Lung microvascular endothelial cell (primary cell): ENCODE measurements around the gene ELAPOR1. TPM values are rescaled to one million over a fixed set of nuclear protein-coding genes. Genes with fewer than 3 reads are reported as not detected.

Experiments
- DNase-seq, 2 donors: peaks; one replicate each; pipeline versions ENCODE4 v3.0.0 to v3.0.0-alpha.2; 2010; ENCODE audit warnings: low read depth in 2 of 2
- total RNA-seq: library from RNA; depleted of rRNA; stranded (reverse); fragments of >200 nt; gene quantifications from 2 replicates; pipeline ENCODE4 v1.2.1, GENCODE V29; 2014

Gene ELAPOR1, protein sequence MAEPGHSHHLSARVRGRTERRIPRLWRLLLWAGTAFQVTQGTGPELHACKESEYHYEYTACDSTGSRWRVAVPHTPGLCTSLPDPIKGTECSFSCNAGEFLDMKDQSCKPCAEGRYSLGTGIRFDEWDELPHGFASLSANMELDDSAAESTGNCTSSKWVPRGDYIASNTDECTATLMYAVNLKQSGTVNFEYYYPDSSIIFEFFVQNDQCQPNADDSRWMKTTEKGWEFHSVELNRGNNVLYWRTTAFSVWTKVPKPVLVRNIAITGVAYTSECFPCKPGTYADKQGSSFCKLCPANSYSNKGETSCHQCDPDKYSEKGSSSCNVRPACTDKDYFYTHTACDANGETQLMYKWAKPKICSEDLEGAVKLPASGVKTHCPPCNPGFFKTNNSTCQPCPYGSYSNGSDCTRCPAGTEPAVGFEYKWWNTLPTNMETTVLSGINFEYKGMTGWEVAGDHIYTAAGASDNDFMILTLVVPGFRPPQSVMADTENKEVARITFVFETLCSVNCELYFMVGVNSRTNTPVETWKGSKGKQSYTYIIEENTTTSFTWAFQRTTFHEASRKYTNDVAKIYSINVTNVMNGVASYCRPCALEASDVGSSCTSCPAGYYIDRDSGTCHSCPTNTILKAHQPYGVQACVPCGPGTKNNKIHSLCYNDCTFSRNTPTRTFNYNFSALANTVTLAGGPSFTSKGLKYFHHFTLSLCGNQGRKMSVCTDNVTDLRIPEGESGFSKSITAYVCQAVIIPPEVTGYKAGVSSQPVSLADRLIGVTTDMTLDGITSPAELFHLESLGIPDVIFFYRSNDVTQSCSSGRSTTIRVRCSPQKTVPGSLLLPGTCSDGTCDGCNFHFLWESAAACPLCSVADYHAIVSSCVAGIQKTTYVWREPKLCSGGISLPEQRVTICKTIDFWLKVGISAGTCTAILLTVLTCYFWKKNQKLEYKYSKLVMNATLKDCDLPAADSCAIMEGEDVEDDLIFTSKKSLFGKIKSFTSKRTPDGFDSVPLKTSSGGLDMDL
- under 0.01 and 0.22 TPM in 2 replicates for total RNA-seq

- DNase-seq = peak; percentile 3 to 7
These were observed at the start of gene ELAPOR1 for GRCh38 chr1:109113590-109114341. TSS of gene ELAPOR1 (plus strand) at chr1:109114115. CDS start at chr1:109114184, 69 bp downstream.

DNA sequence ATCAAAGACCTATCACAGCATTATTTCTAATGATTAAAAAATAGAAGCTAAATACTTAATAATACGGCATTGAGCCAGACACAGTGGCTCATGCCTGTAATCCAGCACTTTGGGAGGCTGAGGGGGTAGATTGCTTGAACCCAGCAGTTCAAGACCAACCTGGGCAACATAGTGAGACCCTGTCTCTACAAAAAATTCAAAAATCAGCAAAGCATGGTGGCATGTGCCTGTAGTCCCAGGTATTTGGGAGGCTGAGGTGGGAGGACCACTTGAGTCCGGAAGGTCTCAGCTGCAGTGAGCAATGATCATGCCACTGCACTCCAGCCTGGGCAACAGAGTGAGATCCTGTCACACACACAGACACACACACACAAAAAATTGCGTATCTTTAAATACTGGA, 48.8 kb upstream of the ELAPOR1 start:
- DNase-seq = no peak

- DNase-seq = no peak
These were observed 46.0 kb upstream of the ELAPOR1 start for GRCh38 chr1:109067883-109068282.

- no peak for DNase-seq
These were observed 44.6 kb upstream of the ELAPOR1 start for GRCh38 chr1:109069294-109069693.

- peak; percentile 97 to 98 for DNase-seq
These were observed 38.1 kb upstream of the ELAPOR1 start, which contains the start of gene TAF13 for GRCh38 chr1:109075531-109076490. TSS of gene TAF13 (minus strand) at chr1:109076003. CDS start at chr1:109075947, 56 bp downstream.

GRCh38 chr1:109078317-109078716, 35.6 kb upstream of the ELAPOR1 start:
- no peak for DNase-seq

GRCh38 chr1:109079240-109079622, 34.7 kb upstream of the ELAPOR1 start:
- no peak for DNase-seq

- DNase-seq = peak in 1 of 2 donors; percentile 39
These were observed 33.4 kb upstream of the ELAPOR1 start for GRCh38 chr1:109080441-109081082.

- DNase-seq = no peak
These were observed 30.4 kb upstream of the ELAPOR1 start for GRCh38 chr1:109083501-109083900.

GRCh38 chr1:109083923-109084322, 30.0 kb upstream of the ELAPOR1 start:
- DNase-seq = no peak

- peak in 1 of 2 donors; percentile 3 for DNase-seq
These were observed 29.1 kb upstream of the ELAPOR1 start for GRCh38 chr1:109084563-109085517.

GRCh38 chr1:109089242-109090015, 24.5 kb upstream of the ELAPOR1 start:
- DNase-seq = peak; percentile 16 to 61

DNA sequence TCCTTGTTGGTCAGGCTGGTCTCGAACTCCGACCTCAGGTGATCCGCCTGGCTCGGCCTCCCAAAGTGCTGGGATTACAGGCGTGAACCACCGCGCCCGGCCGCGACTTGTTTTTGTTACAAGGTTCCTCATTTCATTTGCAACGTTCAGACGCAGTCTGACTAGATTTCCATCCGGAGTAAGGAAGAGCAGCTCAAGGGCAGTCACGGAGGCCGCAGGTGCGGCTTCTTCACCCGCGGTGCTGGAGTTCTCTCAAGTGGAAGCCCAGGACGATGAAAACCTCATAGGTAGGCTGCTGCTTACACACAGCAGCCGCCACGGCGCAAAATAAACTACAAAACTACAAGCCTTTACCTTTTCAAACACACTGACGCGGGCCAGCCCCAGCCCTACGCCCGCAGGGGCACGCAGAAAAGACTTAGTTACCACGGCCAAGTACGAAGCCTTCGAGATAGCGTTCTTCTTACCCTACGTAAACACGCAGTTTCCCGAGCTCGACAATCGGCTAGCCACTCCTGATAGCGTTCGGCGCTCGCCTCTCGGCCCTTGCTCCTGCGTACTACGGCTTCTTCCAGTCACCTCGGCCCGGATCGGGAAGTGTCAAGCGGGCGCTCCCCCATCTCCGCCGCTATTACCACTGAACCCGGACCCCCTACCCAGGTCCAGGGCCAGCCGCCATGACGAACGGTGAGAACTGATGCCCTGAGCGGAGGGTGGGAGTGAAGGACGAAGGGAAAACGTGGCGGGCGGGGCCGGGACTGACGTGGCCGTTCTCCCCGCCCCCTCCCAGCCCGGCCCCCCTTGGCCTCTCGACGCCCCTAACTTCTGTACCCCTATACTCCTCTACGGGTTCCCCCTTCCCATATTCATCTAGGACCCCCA, 23.5 kb upstream of the ELAPOR1 start, which contains the start of gene TMEM167B:
TSS of gene TMEM167B (plus strand) at position 569 of the 882 bp plus-strand sequence. CDS start at position 678, 109 bp downstream.
- DNase-seq = peak; percentile 93 to 97

DNA sequence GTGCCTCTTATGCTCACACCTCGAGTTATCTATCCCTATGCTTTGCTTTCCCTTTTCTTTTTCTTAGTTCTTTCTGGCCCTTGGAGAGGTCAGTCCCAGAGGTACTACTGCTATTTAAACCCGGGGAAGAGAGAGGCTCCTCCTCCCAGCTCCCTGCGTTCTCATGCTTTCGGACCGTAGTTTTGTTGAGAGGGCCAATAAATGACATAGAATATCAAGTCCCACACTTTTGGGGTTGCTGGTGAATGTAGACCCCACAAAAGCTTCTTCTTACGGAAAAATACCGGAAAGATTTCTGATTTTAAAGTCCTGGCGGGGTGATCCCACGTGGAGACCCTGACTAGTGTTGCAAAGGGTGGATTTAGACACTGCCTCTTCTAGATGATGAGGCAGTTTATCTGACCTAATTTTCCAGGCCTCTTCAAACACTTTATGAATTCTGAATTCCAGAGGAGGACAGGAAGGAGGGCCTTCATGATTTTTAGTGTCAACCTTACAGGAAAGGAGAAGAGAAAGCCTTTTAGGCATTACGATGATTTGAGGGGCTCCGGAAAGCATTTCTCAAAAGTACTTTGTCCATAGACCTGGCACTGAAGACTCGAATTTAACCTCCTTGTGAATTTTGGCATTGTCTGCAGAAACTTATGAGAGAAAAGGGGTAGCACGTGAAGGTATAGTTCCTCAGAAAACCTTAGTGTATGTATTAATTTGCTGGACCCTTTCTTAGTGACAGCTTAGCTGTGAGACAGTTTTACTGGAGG, 22.7 kb upstream of the ELAPOR1 start:
- peak; percentile 52 to 56 for DNase-seq

DNA sequence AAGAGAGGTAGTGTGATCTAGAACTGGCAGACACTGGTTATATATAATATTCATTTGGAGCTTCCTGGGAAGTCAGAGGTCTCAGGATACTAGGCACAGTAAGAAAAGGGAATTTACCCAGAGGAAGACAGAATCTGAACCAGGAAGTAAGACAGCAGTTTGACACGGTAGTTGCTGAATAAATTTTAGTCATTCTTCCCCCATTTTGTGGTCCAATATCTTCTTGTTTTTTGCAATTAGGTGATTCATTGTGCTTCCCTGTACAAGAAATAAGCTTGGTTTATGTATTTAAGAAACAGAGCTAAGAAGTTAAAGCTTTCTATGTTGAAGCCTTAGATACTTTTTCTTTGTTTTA, 22.1 kb upstream of the ELAPOR1 start:
- DNase-seq = peak in 1 of 2 donors; percentile 52

DNA sequence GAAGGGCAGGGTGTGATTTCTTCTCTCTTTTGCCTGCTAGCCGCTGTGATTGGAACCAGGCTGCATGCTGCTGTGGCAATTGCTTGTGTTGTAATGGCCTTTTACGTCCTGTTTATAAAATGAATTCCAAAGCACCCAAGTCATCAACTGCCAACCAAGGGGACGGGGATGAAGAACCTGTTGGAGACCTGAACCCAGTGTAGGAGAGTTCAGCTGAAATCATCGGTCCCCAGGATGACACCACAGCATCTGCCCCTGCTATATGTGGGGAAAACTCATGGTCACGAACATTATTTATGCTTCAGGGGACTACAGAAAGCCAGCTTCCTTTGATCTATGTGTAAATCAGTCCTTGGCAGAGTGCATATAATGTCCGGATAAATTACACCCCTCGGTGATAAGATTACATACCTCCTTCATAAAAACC, 19.5 kb upstream of the ELAPOR1 start:
- DNase-seq = peak in 1 of 2 donors; percentile 10
